Lower lobe of right lung (tissue), 2 donors: ENCODE data around the gene TMEM53. TPM values are rescaled to one million over a fixed set of nuclear protein-coding genes. Genes with fewer than 3 reads are reported as not detected.
"Not testable (repeated sequence)": the region's sequence is repeated elsewhere in the genome, so short reads cannot be mapped to it uniquely, and the experiment has no call there.

Experiments
- ATAC-seq, 2 donors: fragments of 200-7000 bp; cut with Tn5 transposase; one replicate each; pipeline ENCODE4 v1.9.1; 2020 to 2022; ENCODE audit warnings: mild to moderate bottlenecking in 2 of 2, moderate library complexity in 2 of 2
- DNase-seq: peaks from one replicate; pipeline ENCODE4 v3.0.0-alpha.2; 2020
- H3K27ac ChIP-seq: fragments of 200-600 bp; one replicate; pipeline ENCODE4 v1.8.0; 2022
- H3K27me3 ChIP-seq: fragments of 200-600 bp; one replicate; pipeline ENCODE4 v1.8.0; 2022; ENCODE audit warnings: low read depth
- H3K36me3 ChIP-seq: fragments of 200-600 bp; one replicate; pipeline ENCODE4 v1.8.0; 2022; ENCODE audit warnings: mild to moderate bottlenecking
- H3K4me1 ChIP-seq: fragments of 200-600 bp; one replicate; pipeline ENCODE4 v1.8.0; 2022
- H3K4me3 ChIP-seq: fragments of 200-600 bp; one replicate; pipeline ENCODE4 v1.8.0; 2022; ENCODE audit warnings: mild to moderate bottlenecking
- H3K9me3 ChIP-seq: fragments of 200-600 bp; one replicate; pipeline ENCODE4 v1.8.0; 2022
- intact Hi-C: fragments of 100-400 bp; cut with DNase I; formaldehyde crosslinking; loops from one replicate; pipeline ENCODE4 v1.11.0; 2022
- total RNA-seq: library from RNA; stranded (reverse); fragmentation: NEBNext Ultra II Directional; extraction: Animal tissue kit (Norgen Biotek cat#: 25700); gene quantifications from one replicate; pipeline ENCODE4 v1.2.1, GENCODE V29; 2021
- TF ChIP-seq, protein P1 (sequence below): fragments of 200-600 bp; IDR thresholded peaks from one replicate; pipeline ENCODE4 v1.8.0; 2022; ENCODE audit warnings: antibody characterized with exemption, mild to moderate bottlenecking
- donor health status: DM: no; HTN: yes; CAD: no; lungs with severe emphysema.

TMEM53 gene
- total RNA-seq, 1 donor from 2014 or later, result 22.6 TPM

DNA sequence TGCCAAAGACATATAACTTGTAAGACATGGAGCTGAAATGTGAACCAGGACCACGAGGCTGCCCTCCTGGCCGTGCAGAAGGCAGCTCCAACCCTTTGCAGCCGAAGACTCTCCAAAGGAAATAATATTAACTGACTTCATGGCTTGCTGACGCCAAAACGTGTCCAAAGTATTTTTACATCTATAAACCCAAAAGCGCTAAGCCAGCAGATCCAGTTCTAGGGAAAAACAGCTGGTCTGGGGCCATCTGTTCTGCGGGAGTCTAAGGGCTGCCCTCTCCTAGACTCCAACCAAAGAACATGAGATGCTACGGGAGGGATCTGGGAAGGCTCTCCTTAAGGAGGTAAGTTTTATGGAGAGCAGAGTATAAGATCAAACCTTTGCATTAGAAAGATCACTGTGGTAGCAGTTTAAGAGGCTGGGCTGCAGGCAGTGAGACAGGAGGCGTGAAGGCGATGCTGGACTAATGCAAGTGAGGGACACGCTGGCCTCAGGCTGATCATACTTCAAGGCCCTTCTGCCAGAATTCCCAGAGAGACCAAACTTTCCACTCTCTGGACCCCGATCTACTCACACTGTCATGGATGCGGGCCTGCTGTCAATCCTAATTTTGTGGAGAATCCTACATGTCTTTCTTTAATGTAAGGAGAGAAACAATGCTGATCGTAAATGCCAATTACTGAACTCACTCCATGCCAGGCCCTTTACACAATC, 1.2 kb downstream of the TMEM53 start:
- intact Hi-C loops, result no loop called here

DNA sequence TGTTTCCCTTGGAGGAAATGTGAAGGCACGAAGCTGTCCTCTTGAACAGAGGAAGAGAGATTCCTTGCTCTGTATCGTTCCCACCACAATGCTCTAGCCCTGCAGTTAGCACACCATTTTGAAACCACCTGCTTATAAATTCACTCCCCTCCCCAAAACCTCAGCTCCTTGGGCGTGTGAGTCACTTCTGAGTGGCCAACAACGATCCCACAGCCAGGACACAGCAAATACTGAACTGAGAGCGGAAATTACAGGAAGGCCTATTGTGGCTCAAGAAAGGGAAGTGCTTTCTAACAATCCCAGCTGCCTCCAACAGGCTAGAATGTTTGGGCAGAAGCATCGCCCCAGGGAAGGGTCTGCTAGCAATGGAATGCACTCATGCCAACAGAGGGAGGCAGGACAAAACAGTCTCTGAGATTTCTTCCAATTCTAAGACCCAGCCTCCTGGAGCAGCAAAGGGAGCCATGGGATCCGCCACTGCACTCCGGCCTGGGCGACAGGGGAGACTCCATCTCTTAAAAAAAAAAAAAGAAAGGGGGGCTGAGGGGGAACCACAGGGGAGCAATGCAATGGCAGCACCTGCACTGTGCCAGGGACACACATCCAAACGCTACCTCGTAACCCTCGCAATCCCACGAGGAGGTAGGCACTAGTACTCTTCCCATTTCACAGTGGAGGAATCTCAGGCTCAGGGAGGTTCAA, 1.9 kb downstream of the TMEM53 start:
- peaks cover 47% of the 10 kb centered on the region for H3K4me1 ChIP-seq
- ATAC-seq, result peak; percentile 4 to 5
- H3K4me3 ChIP-seq, result peak overlapping the region; percentile 67
- peak overlapping the region; percentile 95 for H3K27ac ChIP-seq
- intact Hi-C loops, result no loop called here
- no peaks in the 10 kb centered on the region for H3K36me3 ChIP-seq
- TF ChIP-seq, protein P1, sequence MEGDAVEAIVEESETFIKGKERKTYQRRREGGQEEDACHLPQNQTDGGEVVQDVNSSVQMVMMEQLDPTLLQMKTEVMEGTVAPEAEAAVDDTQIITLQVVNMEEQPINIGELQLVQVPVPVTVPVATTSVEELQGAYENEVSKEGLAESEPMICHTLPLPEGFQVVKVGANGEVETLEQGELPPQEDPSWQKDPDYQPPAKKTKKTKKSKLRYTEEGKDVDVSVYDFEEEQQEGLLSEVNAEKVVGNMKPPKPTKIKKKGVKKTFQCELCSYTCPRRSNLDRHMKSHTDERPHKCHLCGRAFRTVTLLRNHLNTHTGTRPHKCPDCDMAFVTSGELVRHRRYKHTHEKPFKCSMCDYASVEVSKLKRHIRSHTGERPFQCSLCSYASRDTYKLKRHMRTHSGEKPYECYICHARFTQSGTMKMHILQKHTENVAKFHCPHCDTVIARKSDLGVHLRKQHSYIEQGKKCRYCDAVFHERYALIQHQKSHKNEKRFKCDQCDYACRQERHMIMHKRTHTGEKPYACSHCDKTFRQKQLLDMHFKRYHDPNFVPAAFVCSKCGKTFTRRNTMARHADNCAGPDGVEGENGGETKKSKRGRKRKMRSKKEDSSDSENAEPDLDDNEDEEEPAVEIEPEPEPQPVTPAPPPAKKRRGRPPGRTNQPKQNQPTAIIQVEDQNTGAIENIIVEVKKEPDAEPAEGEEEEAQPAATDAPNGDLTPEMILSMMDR, result no peak
- DNase-seq, result peak; percentile 66
- no peaks in the 10 kb centered on the region for H3K9me3 ChIP-seq
- no peaks in the 10 kb centered on the region for H3K27me3 ChIP-seq

More for the DNA sequence above, 1.2 kb downstream of the TMEM53 start:
- no peaks in the 10 kb centered on the region for H3K9me3 ChIP-seq
- H3K27ac ChIP-seq, result peak overlapping the region; percentile 95
- no peaks in the 10 kb centered on the region for H3K27me3 ChIP-seq
- no peak for ATAC-seq
- TF ChIP-seq, protein P1, result no peak
- no peak for DNase-seq
- H3K4me3 ChIP-seq, result peak overlapping the region; percentile 67
- no peaks in the 10 kb centered on the region for H3K36me3 ChIP-seq
- H3K4me1 ChIP-seq, result peaks cover 54% of the 10 kb centered on the region

GRCh38 chr1:44670751-44671640, 3.3 kb downstream of the TMEM53 start:
- intact Hi-C loops, result no loop called here
- DNase-seq, result no peak
- peak overlapping the region; percentile 95 for H3K27ac ChIP-seq

DNA sequence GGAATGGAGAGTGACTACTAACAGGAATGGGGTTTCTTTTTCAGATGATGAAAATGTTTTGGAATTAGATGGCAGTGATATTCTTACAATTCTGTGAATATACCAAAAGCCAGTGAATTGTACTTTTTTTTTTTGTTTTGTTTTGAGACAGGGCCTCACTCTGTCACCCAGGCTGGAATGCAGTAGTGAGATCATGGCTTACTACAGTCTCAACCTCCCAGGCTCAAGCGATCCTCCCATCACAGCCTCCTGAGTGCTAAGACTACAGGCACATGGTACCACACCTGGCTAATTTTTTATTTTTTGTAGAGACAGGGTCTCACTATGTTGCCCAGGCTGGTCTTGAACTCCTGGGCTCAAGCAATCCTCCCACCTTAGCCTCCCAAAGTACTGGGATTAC, 7.6 kb downstream of the TMEM53 start:
- H3K9me3 ChIP-seq, intact Hi-C loops, DNase-seq, ATAC-seq, H3K4me3 ChIP-seq, H3K27ac ChIP-seq, H3K36me3 ChIP-seq, H3K4me1 ChIP-seq, H3K27me3 ChIP-seq: not testable (repeated sequence)

More at GRCh38 chr1:44670751-44671640, 3.3 kb downstream of the TMEM53 start:
- H3K4me1 ChIP-seq, result peaks cover 33% of the 10 kb centered on the region
- H3K4me3 ChIP-seq, result no peak overlapping the region
- TF ChIP-seq, protein P1, result no peak
- no peaks in the 10 kb centered on the region for H3K27me3 ChIP-seq
- no peak for ATAC-seq
- H3K9me3 ChIP-seq, result no peaks in the 10 kb centered on the region
- no peaks in the 10 kb centered on the region for H3K36me3 ChIP-seq

- no peaks in the 10 kb centered on the region for H3K9me3 ChIP-seq
- H3K4me1 ChIP-seq, result no peaks in the 10 kb centered on the region
- intact Hi-C loops, result no loop called here
- TF ChIP-seq, protein P1, result no peak
- no peaks in the 10 kb centered on the region for H3K27me3 ChIP-seq
- ATAC-seq, result no peak
- no peaks in the 10 kb centered on the region for H3K36me3 ChIP-seq
- H3K27ac ChIP-seq, result no peak overlapping the region
- no peak for DNase-seq
- no peak overlapping the region for H3K4me3 ChIP-seq
These were observed 9.4 kb downstream of the TMEM53 start for GRCh38 chr1:44664730-44665370.
